Osteoblast (primary cell): ENCODE data around the gene ACOX3. TPM values are rescaled to one million over a fixed set of nuclear protein-coding genes. Genes with fewer than 3 reads are reported as not detected.

Experiments used
- DNase-seq: peaks from one replicate; pipeline ENCODE4 v3.0.0; 2011; ENCODE audit warnings: low spot score, mixed read lengths; ENCODE audit not compliant: insufficient read length; ENCODE audit errors: missing footprints
- H2AFZ ChIP-seq: 2 replicates; pipeline ENCODE4 v1.6.0; 2011; ENCODE audit warnings: mild to moderate bottlenecking, low read length
- H3K27ac ChIP-seq: 2 replicates; pipeline ENCODE4 v1.5.1; 2011; ENCODE audit warnings: mild to moderate bottlenecking, low read depth, low read length, moderate library complexity
- H3K27me3 ChIP-seq: 2 replicates; pipeline ENCODE4 v1.6.0; 2012; ENCODE audit warnings: mild to moderate bottlenecking, control low read depth, inconsistent platforms, low read length, moderate library complexity; ENCODE audit not compliant: insufficient read depth
- H3K36me3 ChIP-seq: 2 replicates; pipeline ENCODE4 v1.5.1; 2011; ENCODE audit warnings: mild to moderate bottlenecking, low read length, control low read depth, moderate library complexity; ENCODE audit not compliant: insufficient read depth
- H3K4me1 ChIP-seq: 2 replicates; pipeline ENCODE4 v1.5.1; 2011; ENCODE audit warnings: mild to moderate bottlenecking, low read length, control low read depth, moderate library complexity; ENCODE audit not compliant: insufficient read depth
- H3K4me2 ChIP-seq: 2 replicates; pipeline ENCODE4 v1.6.0; 2011; ENCODE audit warnings: mild to moderate bottlenecking, low read length; ENCODE audit not compliant: insufficient read depth
- H3K4me3 ChIP-seq: fragments of 200-600 bp; sonication (generic); 3 replicates; pipeline ENCODE4 v1.5.1; 2012; ENCODE audit warnings: mild to moderate bottlenecking, low read length, inconsistent platforms; ENCODE audit not compliant: insufficient read depth
- H3K79me2 ChIP-seq: 2 replicates; pipeline ENCODE4 v1.6.0; 2012; ENCODE audit warnings: mild to moderate bottlenecking, low read length, control low read depth, inconsistent platforms; ENCODE audit not compliant: insufficient read depth
- H3K9me3 ChIP-seq: 2 replicates; pipeline ENCODE4 v1.5.1; 2011; ENCODE audit warnings: low read depth, low read length, control low read depth
- H4K20me1 ChIP-seq: 2 replicates; pipeline ENCODE4 v1.6.0; 2012; ENCODE audit warnings: mild to moderate bottlenecking, low read length, control low read depth; ENCODE audit not compliant: insufficient read depth
- total RNA-seq: library from RNA; depleted of rRNA; stranded (reverse); fragments of >200 nt; gene quantifications from 2 replicates; pipeline ENCODE4 v1.2.3, GENCODE V29; 2012
- TF ChIP-seq, protein P1 (sequence below): IDR thresholded peaks from 2 replicates; pipeline ENCODE4 v1.5.1; 2011; ENCODE audit warnings: mild to moderate bottlenecking, low read depth, low read length, moderate library complexity; ENCODE audit errors: extremely low read depth

ACOX3 gene
- total RNA-seq, 1 donor: 24.2 TPM

DNA sequence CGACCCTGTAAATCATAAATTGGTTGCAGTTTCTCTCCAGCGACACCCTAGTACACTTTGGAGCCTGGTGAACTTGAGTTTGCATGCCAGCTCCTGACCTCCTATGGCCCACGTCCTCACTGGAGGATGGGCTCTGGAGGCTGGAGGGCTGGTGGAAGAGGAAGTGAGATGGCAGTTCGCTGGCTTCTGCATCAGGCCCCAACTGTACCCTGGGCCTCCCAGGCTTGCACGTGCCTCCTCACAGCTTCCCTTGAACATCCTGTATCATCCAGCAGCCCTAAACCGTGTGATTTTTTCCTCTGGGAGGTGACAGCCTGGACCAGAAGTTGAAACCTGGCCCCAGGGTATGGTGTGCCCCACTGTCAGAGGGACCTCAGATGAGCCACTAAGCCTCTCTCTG, 92.5 kb downstream of the ACOX3 start:
- H3K27ac ChIP-seq: no peak overlapping the region
- no peaks in the 10 kb centered on the region for H3K4me1 ChIP-seq
- no peaks in the 10 kb centered on the region for H4K20me1 ChIP-seq
- no peak overlapping the region for H2AFZ ChIP-seq
- H3K79me2 ChIP-seq: no peaks in the 10 kb centered on the region
- no peaks in the 10 kb centered on the region for H3K9me3 ChIP-seq
- H3K27me3 ChIP-seq: peaks cover 8% of the 10 kb centered on the region
- H3K4me3 ChIP-seq: no peak overlapping the region
- TF ChIP-seq, protein P1, sequence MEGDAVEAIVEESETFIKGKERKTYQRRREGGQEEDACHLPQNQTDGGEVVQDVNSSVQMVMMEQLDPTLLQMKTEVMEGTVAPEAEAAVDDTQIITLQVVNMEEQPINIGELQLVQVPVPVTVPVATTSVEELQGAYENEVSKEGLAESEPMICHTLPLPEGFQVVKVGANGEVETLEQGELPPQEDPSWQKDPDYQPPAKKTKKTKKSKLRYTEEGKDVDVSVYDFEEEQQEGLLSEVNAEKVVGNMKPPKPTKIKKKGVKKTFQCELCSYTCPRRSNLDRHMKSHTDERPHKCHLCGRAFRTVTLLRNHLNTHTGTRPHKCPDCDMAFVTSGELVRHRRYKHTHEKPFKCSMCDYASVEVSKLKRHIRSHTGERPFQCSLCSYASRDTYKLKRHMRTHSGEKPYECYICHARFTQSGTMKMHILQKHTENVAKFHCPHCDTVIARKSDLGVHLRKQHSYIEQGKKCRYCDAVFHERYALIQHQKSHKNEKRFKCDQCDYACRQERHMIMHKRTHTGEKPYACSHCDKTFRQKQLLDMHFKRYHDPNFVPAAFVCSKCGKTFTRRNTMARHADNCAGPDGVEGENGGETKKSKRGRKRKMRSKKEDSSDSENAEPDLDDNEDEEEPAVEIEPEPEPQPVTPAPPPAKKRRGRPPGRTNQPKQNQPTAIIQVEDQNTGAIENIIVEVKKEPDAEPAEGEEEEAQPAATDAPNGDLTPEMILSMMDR: no peak
- DNase-seq: peak; percentile 57
- no peak overlapping the region for H3K4me2 ChIP-seq
- H3K36me3 ChIP-seq: no peaks in the 10 kb centered on the region

DNA sequence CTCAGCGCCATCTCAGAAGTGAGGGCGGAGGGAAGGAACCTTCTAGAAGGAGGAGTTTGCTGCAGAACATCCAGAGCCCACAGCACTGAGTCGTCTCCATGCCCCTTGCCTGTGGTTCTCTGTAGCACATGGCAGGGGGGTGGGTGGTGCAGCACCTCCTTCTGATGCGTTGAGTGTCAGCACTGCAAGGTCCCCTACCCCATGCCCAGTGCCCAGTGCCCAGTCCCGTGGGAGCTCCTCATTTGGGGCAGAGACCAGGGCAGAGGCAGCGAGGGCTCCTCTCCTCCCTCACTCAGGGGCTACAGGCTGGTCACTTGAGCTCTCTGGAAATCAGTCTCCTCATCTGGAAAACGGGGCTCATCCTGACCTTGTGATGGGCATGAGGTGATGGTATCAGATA, 92.9 kb downstream of the ACOX3 start:
- Histone ChIP-seq H4K20me1 (no peaks in the 10 kb centered on the region), H3K79me2 (no peaks in the 10 kb centered on the region), H3K27me3 (peaks cover 4% of the 10 kb centered on the region), H3K27ac (no peak overlapping the region), H3K9me3 (no peaks in the 10 kb centered on the region), H2AFZ (no peak overlapping the region), H3K4me1 (no peaks in the 10 kb centered on the region), H3K4me2 (no peak overlapping the region), H3K4me3 (no peak overlapping the region), H3K36me3 (no peaks in the 10 kb centered on the region)
- DNase-seq: peak; percentile 74
- TF ChIP-seq, protein P1: no peak

DNA sequence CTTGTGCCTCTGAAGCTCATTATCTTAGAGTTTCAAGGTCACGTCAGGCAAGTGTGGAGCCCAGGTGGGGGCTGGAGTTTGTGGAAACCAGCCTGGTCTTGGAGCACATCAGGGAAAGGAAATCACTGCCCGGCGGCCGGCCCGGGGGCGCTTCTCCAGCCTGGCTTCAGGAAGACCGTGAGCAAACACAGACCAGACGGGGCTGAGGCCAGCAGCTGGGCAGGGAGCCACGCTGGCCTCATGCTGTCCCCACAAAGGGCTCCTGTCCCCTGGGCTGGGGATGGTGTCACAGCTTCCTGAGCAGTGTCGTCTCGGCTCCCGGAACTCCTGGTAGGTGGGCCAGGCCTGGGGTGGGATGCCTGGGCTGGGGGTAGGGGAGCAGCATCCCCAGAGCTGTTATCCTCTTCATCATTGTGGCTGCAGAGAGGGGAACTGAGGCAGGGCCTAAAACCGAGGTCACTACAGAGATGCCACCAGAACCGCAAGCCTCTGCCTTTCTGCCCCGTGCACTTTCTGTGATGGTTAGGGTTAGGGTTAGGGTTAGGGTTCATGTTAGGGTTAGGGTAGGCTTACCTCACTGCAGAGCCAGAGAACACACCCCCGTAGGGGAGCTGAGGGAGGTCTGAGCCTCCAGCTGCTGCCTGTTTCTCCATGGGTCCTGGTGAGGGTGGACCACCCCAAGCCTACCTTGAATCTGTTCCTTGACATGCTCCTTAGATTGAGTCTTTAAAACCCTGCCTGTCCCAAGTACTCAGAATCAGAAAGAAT, 93.5 kb downstream of the ACOX3 start:
- H3K4me2 ChIP-seq: no peak overlapping the region
- no peak overlapping the region for H2AFZ ChIP-seq
- no peak overlapping the region for H3K27ac ChIP-seq
- DNase-seq: peak; percentile 83
- peaks cover 4% of the 10 kb centered on the region for H3K27me3 ChIP-seq
- H3K4me3 ChIP-seq: no peak overlapping the region
- TF ChIP-seq, protein P1: no peak
- H3K9me3 ChIP-seq: no peaks in the 10 kb centered on the region
- no peaks in the 10 kb centered on the region for H3K79me2 ChIP-seq
- H3K36me3 ChIP-seq: no peaks in the 10 kb centered on the region
- H4K20me1 ChIP-seq: no peaks in the 10 kb centered on the region
- H3K4me1 ChIP-seq: no peaks in the 10 kb centered on the region

DNA sequence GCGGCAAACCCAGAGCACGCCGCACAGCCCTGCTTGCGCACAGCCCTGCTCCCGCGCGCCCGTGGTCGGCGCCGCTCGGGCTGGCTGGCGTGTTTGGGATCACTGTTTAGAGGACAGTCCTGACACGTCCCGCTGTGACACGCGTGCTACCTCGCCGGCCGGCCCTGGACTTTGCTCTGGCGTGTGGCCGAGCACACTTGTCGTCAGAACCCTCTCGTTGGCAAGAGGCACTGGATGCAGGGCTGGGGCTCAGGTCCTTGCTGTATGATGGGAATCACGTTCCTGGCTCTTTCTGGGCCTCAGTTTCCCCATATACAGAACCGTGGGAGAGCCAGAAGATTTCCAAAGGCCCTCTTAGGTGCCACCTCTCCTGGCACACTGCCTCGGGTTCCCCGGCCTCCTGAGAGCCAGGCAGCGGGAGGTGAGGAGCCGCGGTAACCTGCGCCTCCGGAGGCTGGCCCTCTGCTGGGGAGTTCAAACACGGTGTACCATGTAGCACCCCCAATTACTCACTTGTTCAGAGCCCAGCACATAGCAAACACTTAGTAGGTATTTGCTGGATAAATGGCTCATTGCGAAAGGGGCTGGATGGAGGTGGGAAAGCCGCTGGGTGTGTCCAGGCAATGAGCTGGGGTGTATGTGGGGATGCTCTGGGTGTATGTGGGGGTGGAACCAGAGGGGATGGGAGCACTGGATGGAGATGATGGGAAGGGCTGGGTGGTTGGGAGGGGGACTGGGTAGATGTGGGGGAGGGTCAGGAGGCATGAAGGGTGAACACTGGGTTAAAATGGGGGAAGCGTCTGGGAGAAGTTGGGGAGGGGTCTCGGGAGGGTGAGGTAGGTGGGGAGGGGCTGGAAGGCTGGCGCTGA, 94.3 kb downstream of the ACOX3 start:
- no peak overlapping the region for H3K27ac ChIP-seq
- peak; percentile 63 for DNase-seq
- TF ChIP-seq, protein P1: no peak
- no peak overlapping the region for H3K4me2 ChIP-seq
- no peak overlapping the region for H3K4me3 ChIP-seq
- H4K20me1 ChIP-seq: no peaks in the 10 kb centered on the region
- H3K4me1 ChIP-seq: no peaks in the 10 kb centered on the region
- H3K27me3 ChIP-seq: peaks cover 4% of the 10 kb centered on the region
- no peaks in the 10 kb centered on the region for H3K9me3 ChIP-seq
- no peaks in the 10 kb centered on the region for H3K36me3 ChIP-seq
- no peaks in the 10 kb centered on the region for H3K79me2 ChIP-seq
- no peak overlapping the region for H2AFZ ChIP-seq
